Right ventricle myocardium superior (tissue), 1 donor: Measurements from ENCODE around the gene THSD4. TPM values are rescaled to one million over a fixed set of nuclear protein-coding genes. Genes with fewer than 3 reads are reported as not detected.
A peak's percentile ranks its signal among the peaks of the same experiment; 100 is the strongest.

ENCODE experiments used
- ATAC-seq: fragments of 200-7000 bp; cut with Tn5 transposase; one replicate; pipeline ENCODE4 v1.9.1; 2020; ENCODE audit warnings: mild to moderate bottlenecking; ENCODE audit not compliant: poor library complexity
- DNase-seq: peaks from one replicate; pipeline ENCODE4 v3.0.0-alpha.2; 2020
- intact Hi-C: fragments of 100-400 bp; cut with DNase I; formaldehyde crosslinking; loops from one replicate; pipeline ENCODE4 v1.11.2; 2022
- total RNA-seq: library from RNA; stranded (reverse); fragmentation: NEBNext Ultra II Directional; extraction: Animal tissue kit (Norgen Biotek cat#: 25700); gene quantifications from one replicate; pipeline ENCODE4 v1.2.1, GENCODE V29; 2021
- donor health status: DM: no; HTN: yes; CAD: no; lungs with severe emphysema.

Gene THSD4
- total RNA-seq, 1 donor from 2014 or later, result 75.6 TPM

DNA sequence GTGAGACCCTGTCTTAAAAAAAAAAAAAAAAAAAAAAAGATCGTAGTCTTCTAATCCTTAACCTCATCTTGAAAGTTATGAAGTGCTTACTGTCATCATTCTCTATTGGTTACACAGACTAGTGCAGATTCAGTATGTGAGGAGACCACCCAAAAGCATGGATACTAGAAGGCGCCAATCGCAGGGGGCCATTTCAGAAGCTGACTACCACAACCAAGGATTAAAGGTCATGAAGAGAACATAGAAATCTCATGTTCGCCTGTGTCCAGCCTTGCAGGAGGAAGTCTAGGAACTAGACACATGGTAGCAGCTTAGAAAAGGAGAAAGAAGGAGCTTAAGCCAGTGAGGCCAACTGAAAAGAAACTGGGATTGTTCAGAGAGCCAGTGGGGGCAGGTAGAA lies 207.8 kb downstream of the THSD4 start:
- ATAC-seq (no peak), DNase-seq (no peak)
- intact Hi-C loops, result no loop called here

DNA sequence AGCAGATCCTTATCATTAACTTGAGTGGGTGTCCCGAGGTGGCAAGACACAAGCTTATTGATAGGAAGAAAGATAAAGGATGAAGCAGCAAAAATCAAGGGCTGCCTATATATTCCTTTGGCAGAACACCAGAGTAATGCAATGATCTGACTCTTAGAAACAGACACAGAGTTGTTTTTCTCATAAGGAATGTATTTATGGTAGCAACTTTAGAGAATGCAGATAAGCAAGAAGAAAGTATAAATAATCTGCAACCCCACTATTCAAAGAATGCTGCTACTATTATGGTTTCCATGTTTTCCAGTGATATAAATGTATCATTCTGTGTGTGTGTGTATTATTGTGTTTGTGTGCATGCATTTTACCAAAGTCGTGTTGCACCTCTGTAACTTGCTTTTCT lies 208.3 kb downstream of the THSD4 start:
- DNase-seq (no peak), ATAC-seq (no peak)
- intact Hi-C loops, result no loop called here

DNA sequence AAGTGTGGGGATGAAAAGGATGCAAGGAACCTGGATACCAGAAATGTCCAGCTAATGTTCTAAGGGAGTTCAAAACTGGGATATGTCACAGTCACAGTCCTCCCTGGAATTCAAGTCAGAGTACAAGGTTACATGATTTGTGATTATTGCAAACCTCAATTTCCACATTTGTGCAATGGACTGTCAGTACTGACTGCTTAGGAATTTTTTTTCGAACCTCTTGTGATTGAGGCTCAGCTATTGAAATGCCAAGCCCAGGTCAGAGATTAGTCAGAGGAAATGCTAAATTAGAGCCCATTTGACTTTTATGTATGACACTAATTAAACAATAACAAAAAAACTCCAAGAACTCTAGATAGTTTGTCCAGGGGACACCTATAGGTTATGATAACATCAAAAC lies 210.2 kb downstream of the THSD4 start:
- DNase-seq (no peak), ATAC-seq (no peak)
- intact Hi-C loops, result no loop called here

DNA sequence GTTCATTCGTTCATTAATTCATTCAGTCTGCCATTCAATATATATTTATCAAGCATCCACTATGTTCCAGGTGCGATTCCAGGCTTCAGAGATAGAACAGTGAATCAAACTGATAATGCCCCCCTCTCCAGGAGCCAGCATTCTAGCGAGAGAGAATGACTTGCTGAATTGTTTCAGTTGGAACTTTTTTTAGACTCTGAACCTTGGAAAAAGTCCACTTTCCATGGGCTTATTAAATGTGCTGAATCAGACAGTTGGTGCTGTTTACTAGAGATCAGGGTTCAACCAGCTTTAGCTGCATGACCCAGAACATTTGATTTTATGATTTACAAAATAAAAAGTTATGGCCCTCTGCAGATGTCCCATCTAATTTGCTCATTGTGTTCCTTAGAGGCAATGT lies 213.2 kb downstream of the THSD4 start:
- no peak for DNase-seq
- intact Hi-C loops, result no loop called here
- peak; percentile 9 for ATAC-seq

DNA sequence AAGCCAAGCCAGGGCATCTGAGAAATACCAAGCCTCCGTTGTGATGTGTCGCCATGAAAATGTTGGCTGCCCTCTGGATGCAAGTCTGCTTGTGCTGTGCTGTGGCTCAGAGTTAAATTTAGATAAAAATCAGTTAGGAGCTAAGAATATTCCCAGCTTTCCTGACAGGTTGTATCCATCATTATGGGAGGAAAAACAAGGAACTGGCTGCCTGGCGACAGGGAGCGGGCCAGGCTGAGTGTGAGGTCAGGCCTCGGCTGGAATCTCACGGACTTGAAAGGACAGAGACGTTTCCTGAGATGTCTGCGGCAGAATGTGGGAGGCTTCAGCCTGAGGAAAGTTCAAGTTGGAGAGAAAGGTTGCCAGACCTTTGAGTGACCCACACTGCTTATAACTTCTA lies 213.8 kb downstream of the THSD4 start:
- peak; percentile 6 for ATAC-seq
- intact Hi-C loops, result no loop called here

DNA sequence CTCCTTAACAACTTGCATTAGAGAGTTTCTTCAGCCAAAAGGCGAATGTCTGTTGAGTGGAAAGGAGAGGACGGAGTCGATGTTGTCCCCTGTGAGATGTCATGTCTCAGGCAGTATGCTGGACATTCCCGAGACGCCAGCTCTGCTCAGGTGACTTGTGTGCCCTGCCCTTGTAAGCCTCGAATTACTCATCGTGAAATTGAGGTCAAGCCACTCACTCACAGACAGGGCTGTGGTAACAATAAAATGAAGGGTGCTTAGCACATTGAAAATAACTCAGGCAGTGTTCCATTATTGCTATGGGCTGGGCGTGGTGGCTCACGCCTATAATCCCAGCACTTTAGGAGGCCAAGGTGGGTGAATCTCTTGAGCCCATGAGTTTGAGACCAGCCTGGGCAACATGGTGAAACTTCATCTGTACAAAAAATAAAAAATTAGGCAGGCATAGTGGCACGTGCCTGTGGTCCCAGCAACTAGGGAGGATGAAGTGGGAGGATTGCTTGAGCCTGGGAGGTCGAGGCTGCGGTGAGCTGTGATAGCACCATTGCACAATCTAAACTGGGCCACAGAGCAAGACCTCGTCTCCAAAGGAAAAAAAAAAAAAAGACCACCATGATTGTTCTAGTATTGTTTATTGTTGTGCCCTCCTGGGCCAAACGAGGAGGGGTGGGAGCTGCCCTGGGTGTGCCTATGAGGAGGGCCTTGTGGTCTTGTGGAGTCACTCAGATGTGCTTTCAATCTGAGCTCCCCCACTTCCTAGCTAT lies 214.4 kb downstream of the THSD4 start:
- intact Hi-C loops, result loop anchor here (10.0 kb wide), 1 partner anchor 215 kb away; the partner anchor contains the start of gene THSD4
- peak; percentile 65 for ATAC-seq
- DNase-seq, result no peak

More for the DNA sequence above, 213.8 kb downstream of the THSD4 start:
- no peak for DNase-seq

DNA sequence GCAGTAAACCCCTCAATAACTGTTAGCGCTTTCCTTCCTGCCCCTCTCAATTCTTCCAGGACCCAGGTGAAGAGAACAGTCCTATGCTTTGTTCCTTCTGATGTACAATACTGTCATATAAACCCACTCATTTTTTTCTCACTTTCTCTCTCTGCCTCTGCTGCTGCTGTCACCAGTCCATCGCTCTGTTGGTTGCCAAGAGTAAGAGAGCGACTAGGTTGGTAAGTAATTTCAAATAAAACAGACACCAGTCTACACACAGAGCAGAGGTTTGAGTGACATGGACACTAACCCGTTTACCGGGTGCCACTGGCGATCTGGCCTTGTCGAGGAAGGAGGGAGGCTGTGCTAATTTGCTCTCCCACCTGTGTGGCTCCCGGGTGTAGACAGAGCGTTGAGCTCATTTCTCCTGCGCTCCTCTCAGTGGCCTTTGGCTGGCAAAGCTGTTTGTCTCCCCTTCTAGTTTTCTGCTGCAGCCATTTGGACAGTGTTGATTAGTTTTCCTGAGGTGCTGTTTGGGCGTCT lies 215.4 kb downstream of the THSD4 start:
- DNase-seq (no peak), ATAC-seq (peak; percentile 13)
- intact Hi-C loops, result loop anchor here (10.0 kb wide), 1 partner anchor 216 kb away; the partner anchor contains the start of gene THSD4

DNA sequence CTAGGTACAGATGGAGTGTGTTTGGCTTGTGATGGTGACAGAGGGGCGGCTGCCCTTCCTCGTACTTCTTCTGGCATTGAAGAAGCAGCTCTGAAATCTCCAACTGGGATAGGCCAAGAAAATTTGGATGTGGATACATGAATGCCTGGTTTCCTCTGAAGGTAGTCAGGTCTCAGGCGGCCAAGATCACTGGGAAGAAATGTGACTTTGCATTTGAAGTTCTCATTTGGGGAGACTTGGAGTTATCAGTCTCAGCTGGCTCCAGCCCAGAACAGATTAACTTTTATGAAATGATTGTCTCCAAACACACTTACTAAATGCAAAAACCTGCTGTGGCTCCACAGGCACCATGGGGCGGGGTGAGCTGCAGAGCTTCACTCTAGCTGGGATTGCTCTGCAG lies 215.9 kb downstream of the THSD4 start:
- no peak for ATAC-seq
- no peak for DNase-seq
- intact Hi-C loops, result loop anchor here (10.0 kb wide), 1 partner anchor 216 kb away; the partner anchor contains the start of gene THSD4

DNA sequence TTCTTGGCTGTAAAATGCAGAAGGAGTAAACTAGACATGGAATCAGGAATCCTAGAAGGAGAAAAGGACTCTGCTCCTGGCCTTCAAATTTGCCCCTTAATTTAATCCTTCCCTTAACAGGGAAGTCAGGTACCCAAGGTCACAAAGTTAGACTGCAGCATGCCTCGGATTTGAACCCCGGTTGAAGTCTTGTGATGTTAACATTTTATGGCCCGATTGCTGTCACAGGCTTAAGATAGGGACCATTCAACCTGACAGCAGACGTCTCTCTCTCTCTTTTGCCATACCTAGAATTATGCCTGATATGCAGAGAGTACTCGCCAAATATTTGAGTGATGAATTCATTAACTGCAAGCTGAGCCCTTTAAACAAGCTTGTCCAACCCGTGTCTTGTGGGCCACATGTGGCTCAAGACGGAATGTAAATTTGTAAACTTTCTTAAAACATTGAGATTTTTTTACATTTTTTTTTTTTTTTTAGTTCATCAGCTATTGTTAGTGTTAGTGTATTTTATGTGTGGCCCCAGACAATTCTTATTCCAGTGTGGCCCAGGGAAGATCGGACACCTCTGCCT lies 217.2 kb downstream of the THSD4 start:
- ATAC-seq (peak; percentile 32), DNase-seq (no peak)
- intact Hi-C loops, result loop anchor here (10.0 kb wide), 1 partner anchor 218 kb away; the partner anchor contains the start of gene THSD4

DNA sequence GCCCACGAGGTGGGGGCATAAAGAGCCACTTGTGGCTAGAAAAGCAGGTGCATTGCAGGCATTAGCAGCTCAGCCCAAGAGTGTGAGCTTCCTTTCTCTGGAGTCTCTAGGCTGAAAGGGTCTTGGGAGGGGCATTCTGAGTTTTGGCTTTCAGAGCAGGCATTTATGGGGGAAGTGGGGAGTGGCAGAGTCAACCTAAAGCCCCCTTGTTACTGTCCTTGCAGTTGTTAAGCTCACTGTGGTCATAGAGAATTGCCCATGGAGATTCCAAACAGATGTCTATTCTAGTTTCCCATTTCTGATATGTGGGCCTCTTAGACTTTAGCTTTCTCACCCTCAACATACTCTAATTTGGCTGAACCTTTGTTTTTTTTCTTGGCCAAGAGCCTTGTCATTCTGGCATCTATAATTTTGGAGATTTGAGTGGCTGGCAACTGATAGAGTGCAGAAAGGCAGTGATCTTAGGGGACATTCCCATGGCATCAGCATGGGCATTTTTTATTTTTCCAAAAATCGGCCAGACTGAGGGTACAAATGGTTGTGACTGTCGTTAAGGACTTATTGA lies 217.9 kb downstream of the THSD4 start:
- ATAC-seq (no peak), DNase-seq (no peak)
- intact Hi-C loops, result loop anchor here (10.0 kb wide), 1 partner anchor 218 kb away; the partner anchor contains the start of gene THSD4

DNA sequence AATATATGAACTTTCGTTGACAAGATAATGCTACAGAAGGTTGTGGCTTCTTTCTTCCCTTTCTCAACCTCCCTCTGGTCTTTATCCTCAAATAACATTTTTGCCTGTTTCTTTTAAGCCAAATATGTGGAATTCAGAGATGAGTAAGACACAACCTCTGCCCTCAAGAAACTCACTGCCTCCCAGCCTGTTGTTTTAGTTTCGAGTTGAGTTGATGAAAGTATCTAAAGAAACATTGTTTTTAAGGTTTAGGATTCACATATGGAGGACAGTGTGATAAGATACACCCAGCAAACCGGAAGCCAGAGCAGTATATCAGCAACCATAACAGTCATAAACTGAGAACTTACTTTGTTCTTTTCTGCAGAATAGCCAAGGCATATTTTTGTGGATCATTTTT lies 218.6 kb downstream of the THSD4 start:
- DNase-seq (no peak), ATAC-seq (no peak)
- intact Hi-C loops, result loop anchor here (10.0 kb wide), 1 partner anchor 219 kb away; the partner anchor contains the start of gene THSD4

DNA sequence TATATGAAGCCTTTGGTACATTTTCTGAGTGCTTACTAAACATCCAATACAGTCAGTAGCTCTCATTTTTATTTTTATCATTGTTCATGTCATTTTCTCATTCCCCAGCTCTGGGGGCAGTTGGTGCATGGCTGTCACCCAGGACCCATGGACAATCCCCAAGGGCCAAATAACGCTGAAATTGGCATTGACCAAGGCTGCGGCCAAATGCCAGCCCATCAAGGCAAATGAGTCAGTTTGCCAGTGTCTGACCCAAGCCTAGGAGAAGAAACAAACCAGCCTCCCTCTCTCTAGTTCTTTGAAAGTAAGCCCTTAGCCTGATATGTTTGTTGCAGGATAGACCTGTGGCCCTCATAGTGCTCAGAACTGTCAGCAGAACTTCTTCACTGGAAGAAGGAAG lies 219.2 kb downstream of the THSD4 start:
- ATAC-seq (no peak), DNase-seq (no peak)
- intact Hi-C loops, result loop anchor here (10.0 kb wide), 1 partner anchor 220 kb away; the partner anchor contains the start of gene THSD4

DNA sequence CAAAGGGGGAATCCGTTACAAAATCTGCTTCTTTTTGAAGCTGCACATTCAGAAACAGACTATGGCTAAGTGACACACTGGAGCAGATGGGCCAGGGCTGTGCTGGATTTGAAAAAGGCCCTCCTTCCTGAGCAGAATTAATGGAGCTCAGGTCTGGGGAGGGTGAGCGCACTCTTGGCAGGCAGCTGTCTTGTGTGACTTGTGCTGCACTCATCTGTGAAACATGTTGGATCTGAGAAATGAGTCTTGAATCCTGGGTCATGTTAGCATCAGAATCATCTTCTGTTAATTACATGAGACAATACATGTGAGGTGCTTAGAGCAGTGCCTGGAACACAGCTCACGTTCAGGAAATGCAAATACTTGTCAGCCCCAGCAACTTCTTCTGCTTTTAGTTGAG lies 219.6 kb downstream of the THSD4 start:
- ATAC-seq (no peak), DNase-seq (no peak)
- intact Hi-C loops, result loop anchor here (10.0 kb wide), 1 partner anchor 220 kb away; the partner anchor contains the start of gene THSD4

DNA sequence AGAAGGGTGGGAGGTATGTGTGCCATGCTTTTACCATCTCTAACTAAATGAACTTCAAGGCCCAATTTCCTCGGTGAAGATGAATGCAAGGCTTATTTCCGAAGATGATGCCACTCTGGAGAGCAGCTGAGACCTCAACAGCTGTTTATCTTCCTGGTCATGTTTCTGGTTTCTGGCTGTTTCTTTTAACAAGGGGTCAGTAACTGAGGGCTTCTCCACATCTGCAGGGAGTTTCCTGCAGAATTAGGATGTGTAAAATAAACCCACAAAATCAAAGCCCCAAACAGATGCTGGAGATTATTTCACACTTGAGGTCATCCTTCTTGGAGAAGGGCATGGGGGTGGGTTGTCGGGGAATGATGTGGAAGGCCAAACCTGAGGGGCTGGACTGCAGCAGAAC lies 220.3 kb downstream of the THSD4 start:
- ATAC-seq (no peak), DNase-seq (no peak)
- intact Hi-C loops, result loop anchor here (10.0 kb wide), 1 partner anchor 221 kb away; the partner anchor contains the start of gene THSD4

DNA sequence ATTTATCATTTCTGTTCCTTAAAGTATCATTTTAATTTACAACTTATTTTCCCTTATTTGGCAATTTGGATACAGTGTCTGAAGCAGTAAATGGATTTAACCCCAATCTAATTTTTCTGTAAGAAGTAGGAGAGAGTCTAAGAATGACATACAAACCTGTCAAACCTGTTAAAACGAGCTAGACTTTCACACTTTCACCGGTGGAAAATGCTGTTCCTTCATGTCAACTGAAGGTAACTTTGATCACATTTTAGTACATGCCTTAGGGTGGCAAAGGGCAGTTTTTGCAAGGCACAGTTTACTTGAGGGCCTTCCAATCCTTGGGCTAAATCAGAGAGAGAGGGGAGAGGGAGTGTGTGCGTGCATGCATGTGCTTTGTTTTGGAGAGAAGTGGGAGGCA lies 221.4 kb downstream of the THSD4 start:
- DNase-seq (no peak), ATAC-seq (no peak)
- intact Hi-C loops, result loop anchor here (10.0 kb wide), 1 partner anchor 222 kb away; the partner anchor contains the start of gene THSD4

DNA sequence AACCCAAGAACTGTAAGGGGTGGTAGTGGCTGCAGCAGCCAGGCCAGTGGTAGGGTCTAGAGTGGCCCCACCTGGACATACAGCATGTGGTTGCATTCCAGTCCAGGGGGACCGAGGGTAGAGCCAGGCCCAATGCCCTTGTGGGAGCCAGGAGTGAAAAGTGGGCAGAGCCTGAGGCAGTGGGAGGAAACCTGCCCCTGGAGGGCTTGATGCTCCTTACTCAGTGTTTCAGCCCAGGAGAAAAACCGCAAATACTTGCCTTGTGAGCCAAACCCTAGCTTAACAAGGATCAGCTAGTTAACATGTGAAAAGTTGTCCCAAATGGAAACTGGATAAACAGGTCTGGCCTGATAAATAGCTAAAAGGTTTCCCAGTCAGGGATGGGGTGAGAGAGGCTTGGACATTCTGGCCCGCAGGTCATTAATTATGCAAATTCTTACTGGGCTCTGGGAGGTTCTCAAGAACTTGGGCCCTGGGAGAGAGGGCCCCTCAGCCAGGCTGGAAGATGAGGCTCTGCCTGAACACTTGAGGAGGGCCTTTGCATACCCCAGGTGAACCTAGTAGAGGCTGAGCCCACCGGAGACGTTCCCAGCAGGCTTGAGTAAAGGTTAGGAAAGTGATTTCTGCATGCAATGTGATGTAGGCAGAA lies 222.1 kb downstream of the THSD4 start:
- DNase-seq, result no peak
- intact Hi-C loops, result loop anchor here (10.0 kb wide), 1 partner anchor 223 kb away; the partner anchor contains the start of gene THSD4
- no peak for ATAC-seq

DNA sequence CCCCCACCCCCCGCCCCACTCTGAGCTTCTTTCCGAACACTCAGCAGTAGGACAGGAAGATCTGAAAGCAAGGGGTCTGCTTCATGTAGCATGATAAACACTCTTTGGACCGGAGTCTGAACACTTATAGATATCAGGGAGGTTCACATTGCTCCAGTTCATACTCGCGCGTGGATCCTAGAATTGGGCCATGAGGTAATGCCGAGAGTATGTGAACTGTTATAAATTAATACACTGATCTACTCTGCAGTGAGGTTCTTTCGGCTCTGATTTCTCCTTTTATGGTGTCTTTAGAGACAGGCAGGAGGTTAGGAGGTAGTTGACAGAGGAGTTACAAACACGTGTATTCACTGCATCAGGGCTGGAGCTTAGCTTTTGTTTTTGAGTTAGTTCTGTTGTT lies 223.0 kb downstream of the THSD4 start:
- ATAC-seq (peak; percentile 87), DNase-seq (no peak)
- intact Hi-C loops, result loop anchor here (10.0 kb wide), 1 partner anchor 223 kb away; the partner anchor contains the start of gene THSD4

DNA sequence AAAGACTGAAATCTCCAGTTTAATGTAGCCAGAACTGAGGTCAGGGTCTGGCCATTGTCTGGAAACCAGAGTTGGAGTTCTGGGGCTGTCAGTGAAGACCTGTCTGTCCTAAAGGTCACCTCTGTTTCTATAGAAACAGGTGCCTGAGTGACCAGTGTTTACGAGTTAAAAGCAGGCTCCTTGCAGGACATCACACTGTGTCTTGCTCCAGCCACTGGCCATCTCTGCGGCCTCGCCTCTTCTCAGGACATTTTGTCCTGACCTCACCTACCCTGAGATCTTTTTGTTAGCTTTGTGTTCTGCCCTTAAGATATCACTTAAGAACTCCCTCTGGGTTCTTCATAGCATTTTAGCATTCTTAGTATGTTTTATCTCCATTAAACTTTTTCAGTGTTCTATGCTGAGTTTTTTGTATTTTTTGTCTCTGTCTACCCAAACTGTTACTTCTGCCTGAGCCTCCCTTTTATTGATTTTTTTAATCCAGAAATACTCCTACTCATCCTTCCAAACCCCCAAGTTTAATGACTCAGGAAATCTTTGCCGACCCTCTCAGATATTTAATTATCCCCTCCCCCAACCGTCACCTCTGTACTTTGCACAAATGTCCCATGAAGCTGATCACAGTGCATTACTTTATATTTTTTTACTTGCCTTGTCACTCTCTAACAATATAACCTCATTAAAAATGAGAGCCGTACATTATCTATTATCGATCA lies 223.7 kb downstream of the THSD4 start:
- DNase-seq (no peak), ATAC-seq (peak; percentile 37)
- intact Hi-C loops, result loop anchor here (10.0 kb wide), 1 partner anchor 224 kb away; the partner anchor contains the start of gene THSD4
